Progenitor cell of endocrine pancreas (in vitro differentiated cells): Measurements from ENCODE around the gene SRXN1. TPM values are rescaled to one million over a fixed set of nuclear protein-coding genes. Genes with fewer than 3 reads are reported as not detected.

Experiments
- DNase-seq: peaks from one replicate; pipeline ENCODE4 v3.0.0; 2021; ENCODE audit warnings: low spot score; ENCODE audit not compliant: unreplicated experiment
- H3K27ac Mint-ChIP-seq: 2 replicates; pipeline ENCODE4 v1.8.0; 2021; ENCODE audit warnings: mild to moderate bottlenecking, moderate library complexity, mixed read lengths
- H3K27me3 Mint-ChIP-seq: 2 replicates; pipeline ENCODE4 v1.8.0; 2021; ENCODE audit warnings: mixed read lengths
- H3K36me3 Mint-ChIP-seq: 2 replicates; pipeline ENCODE4 v1.8.0; 2022; ENCODE audit warnings: mixed read lengths; ENCODE audit not compliant: insufficient read depth
- H3K4me1 Mint-ChIP-seq: 2 replicates; pipeline ENCODE4 v1.8.0; 2021; ENCODE audit warnings: low read depth, mixed read lengths
- H3K4me3 Mint-ChIP-seq: 2 replicates; pipeline ENCODE4 v1.8.0; 2021; ENCODE audit warnings: low read depth, mild to moderate bottlenecking, moderate library complexity, mixed read lengths
- H3K9me3 Mint-ChIP-seq: 2 replicates; pipeline ENCODE4 v1.8.0; 2021; ENCODE audit warnings: low read depth, mixed read lengths
- CTCF ChIP-seq: fragments of 200-600 bp; sonication (generic); IDR thresholded peaks from one replicate; pipeline ENCODE4 v1.5.0; 2021; ENCODE audit warnings: antibody characterized with exemption, mild to moderate bottlenecking; ENCODE audit not compliant: unreplicated experiment
- total RNA-seq: library from RNA; stranded (reverse); gene quantifications from 2 replicates; pipeline ENCODE4 v1.2.1, GENCODE V29; 2021

Gene SRXN1
- total RNA-seq, 1 donor from 2014 or later = 12.0 TPM

DNA sequence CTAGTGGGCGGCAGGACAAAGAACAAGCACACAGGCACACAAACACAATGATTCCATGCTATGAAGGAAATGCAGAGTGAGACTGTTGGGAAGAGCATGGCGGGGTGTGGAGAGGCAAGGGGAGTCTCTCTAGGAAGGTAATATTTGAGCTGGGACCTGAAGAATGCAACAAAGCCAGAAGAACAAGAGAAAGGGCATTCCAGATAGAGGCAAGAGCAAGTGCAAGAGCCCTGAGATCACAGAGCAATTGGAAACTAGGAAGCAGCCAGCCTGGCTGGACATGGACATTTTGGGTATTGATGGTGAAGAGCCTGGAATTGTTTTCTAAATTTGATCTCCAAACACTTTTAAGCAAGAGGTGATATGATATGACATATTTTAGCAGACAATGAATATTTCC lies 15.4 kb downstream of the SRXN1 start:
- no peak for TF ChIP-seq CTCF
- Mint-ChIP-seq H3K9me3 (no peaks in the 10 kb centered on the region), H3K27ac (no peak overlapping the region), H3K4me1 (peaks cover 14% of the 10 kb centered on the region), H3K4me3 (no peak overlapping the region), H3K36me3 (no peaks in the 10 kb centered on the region), H3K27me3 (peaks cover 14% of the 10 kb centered on the region)
- no peak for DNase-seq

- H3K36me3 Mint-ChIP-seq = no peaks in the 10 kb centered on the region
- peaks cover 12% of the 10 kb centered on the region for H3K4me1 Mint-ChIP-seq
- no peak overlapping the region for H3K27ac Mint-ChIP-seq
- TF ChIP-seq CTCF = no peak
- no peak overlapping the region for H3K4me3 Mint-ChIP-seq
- peaks cover 14% of the 10 kb centered on the region for H3K27me3 Mint-ChIP-seq
- no peaks in the 10 kb centered on the region for H3K9me3 Mint-ChIP-seq
- DNase-seq = no peak
Observed at GRCh38 chr20:635893-636338, 17.1 kb downstream of the SRXN1 start.

GRCh38 chr20:635028-635892 lies 17.7 kb downstream of the SRXN1 start:
- Mint-ChIP-seq H3K27ac (no peak overlapping the region), H3K9me3 (no peaks in the 10 kb centered on the region), H3K36me3 (no peaks in the 10 kb centered on the region), H3K4me1 (peaks cover 12% of the 10 kb centered on the region), H3K27me3 (peaks cover 12% of the 10 kb centered on the region), H3K4me3 (no peak overlapping the region)
- no peak for DNase-seq
- TF ChIP-seq CTCF = no peak

GRCh38 chr20:634148-634925 lies 18.7 kb downstream of the SRXN1 start:
- Mint-ChIP-seq H3K27me3 (peaks cover 10% of the 10 kb centered on the region), H3K27ac (no peak overlapping the region), H3K36me3 (no peaks in the 10 kb centered on the region), H3K9me3 (no peaks in the 10 kb centered on the region), H3K4me3 (no peak overlapping the region), H3K4me1 (peaks cover 12% of the 10 kb centered on the region)
- no peak for TF ChIP-seq CTCF
- DNase-seq = no peak

DNA sequence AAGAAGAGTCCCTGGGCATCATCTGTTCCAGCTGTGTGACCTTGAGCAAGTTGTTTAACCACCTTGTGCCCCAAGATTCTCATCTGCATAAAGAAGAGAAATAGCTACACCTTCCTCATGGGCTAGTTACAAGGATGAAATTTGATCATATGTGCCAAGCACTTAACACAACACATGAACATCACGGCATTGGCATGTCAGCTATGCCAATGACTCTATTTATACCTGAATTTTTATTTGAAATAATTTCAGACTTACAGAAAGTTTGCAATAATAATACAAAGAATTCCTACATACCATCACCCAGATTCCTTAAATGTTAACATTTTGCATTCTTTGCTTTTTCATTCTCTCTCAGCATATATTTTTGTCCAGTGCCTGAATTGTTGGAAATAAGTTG lies 21.9 kb downstream of the SRXN1 start:
- Mint-ChIP-seq H3K9me3 (no peaks in the 10 kb centered on the region), H3K36me3 (no peaks in the 10 kb centered on the region), H3K4me1 (peaks cover 12% of the 10 kb centered on the region), H3K27me3 (peaks cover 19% of the 10 kb centered on the region), H3K4me3 (no peak overlapping the region), H3K27ac (no peak overlapping the region)
- DNase-seq = no peak
- TF ChIP-seq CTCF = no peak
